ENCODE measurements around the gene RPL36A.

The RPL36A gene

GRCh38 chrX:101390664-101391525 is at the start of gene RPL36A:
Gene RPL36A, plus strand, starts transcription at chrX:101391011. Its CDS starts 33 bp downstream, at chrX:101391044.
- in situ Hi-C loops (cut with MboI; ENCODE audit: low sequenced_read_pairs) = no loop called here

- in situ Hi-C loops (cut with MboI; ENCODE audit: low sequenced_read_pairs) = no loop called here
Measured at GRCh38 chrX:101347859-101348451, 42.9 kb upstream of the RPL36A start.

GRCh38 chrX:101348452-101349192 is 42.2 kb upstream of the RPL36A start, which contains the start of gene TIMM8A:
Gene TIMM8A, minus strand, starts transcription at chrX:101348742. Its CDS starts 78 bp downstream, at chrX:101348664.
- in situ Hi-C loops (cut with MboI; ENCODE audit: low sequenced_read_pairs) = no loop called here

GRCh38 chrX:101349193-101349562 is 41.6 kb upstream of the RPL36A start:
- in situ Hi-C loops (cut with MboI; ENCODE audit: low sequenced_read_pairs) = no loop called here

- in situ Hi-C loops (cut with MboI; ENCODE audit: low sequenced_read_pairs) = no loop called here
Measured at GRCh38 chrX:101357166-101357795, 33.5 kb upstream of the RPL36A start.

GRCh38 chrX:101359966-101360365 is 30.8 kb upstream of the RPL36A start:
- in situ Hi-C loops (cut with MboI; ENCODE audit: low sequenced_read_pairs) = no loop called here

- in situ Hi-C loops (cut with MboI; ENCODE audit: low sequenced_read_pairs) = no loop called here
Measured at GRCh38 chrX:101360390-101360789, 30.4 kb upstream of the RPL36A start.

GRCh38 chrX:101362116-101362515 is 28.7 kb upstream of the RPL36A start:
- in situ Hi-C loops (cut with MboI; ENCODE audit: low sequenced_read_pairs) = no loop called here

GRCh38 chrX:101362757-101363156 is 28.1 kb upstream of the RPL36A start:
- in situ Hi-C loops (cut with MboI; ENCODE audit: low sequenced_read_pairs) = no loop called here

GRCh38 chrX:101365301-101365795 is 25.5 kb upstream of the RPL36A start:
- in situ Hi-C loops (cut with MboI; ENCODE audit: low sequenced_read_pairs) = no loop called here

- in situ Hi-C loops (cut with MboI; ENCODE audit: low sequenced_read_pairs) = no loop called here
Measured at GRCh38 chrX:101368800-101369199, 22.0 kb upstream of the RPL36A start.

- in situ Hi-C loops (cut with MboI; ENCODE audit: low sequenced_read_pairs) = no loop called here
Measured at GRCh38 chrX:101369687-101370086, 21.1 kb upstream of the RPL36A start.

GRCh38 chrX:101370888-101371504 is 19.8 kb upstream of the RPL36A start:
- in situ Hi-C loops (cut with MboI; ENCODE audit: low sequenced_read_pairs) = no loop called here

GRCh38 chrX:101377547-101377946 is 13.3 kb upstream of the RPL36A start:
- in situ Hi-C loops (cut with MboI; ENCODE audit: low sequenced_read_pairs) = no loop called here

GRCh38 chrX:101383679-101384205 is 7.1 kb upstream of the RPL36A start:
- in situ Hi-C loops (cut with MboI; ENCODE audit: low sequenced_read_pairs) = no loop called here

- in situ Hi-C loops (cut with MboI; ENCODE audit: low sequenced_read_pairs) = no loop called here
Measured at GRCh38 chrX:101385026-101385684, 5.7 kb upstream of the RPL36A start.

- in situ Hi-C loops (cut with MboI; ENCODE audit: low sequenced_read_pairs) = no loop called here
Measured at GRCh38 chrX:101385795-101386541, 4.8 kb upstream of the RPL36A start, which contains the start of gene BTK. Gene BTK, minus strand, starts transcription at chrX:101386191. Its CDS starts 10,907 bp downstream, at chrX:101375284.

- in situ Hi-C loops (cut with MboI; ENCODE audit: low sequenced_read_pairs) = no loop called here
Measured at GRCh38 chrX:101386542-101386885, 4.3 kb upstream of the RPL36A start.

GRCh38 chrX:101388604-101389003 is 2.2 kb upstream of the RPL36A start:
- in situ Hi-C loops (cut with MboI; ENCODE audit: low sequenced_read_pairs) = no loop called here

Measured in hTERT RPE-1 (cell line).